Fibroblast of lung (primary cell): Measurements from ENCODE around the gene MPC2.

Experiments used
- EZH2 ChIP-seq: IDR thresholded peaks from 2 replicates; pipeline ENCODE4 v1.5.1; 2012; ENCODE audit warnings: low read length, control low read depth, mild to moderate bottlenecking; ENCODE audit errors: missing control alignments
- TF ChIP-seq, protein P1 (sequence below), 2 donors: IDR thresholded peaks in 1 of 2; conservative IDR thresholded peaks in 1 of 2; 1 replicate in 1 of 2; 2 replicates in 1 of 2; pipeline ENCODE4 v1.5.1; 2011 to 2012; ENCODE audit warnings: low read length in 2 of 2, control low read depth in 1 of 2, inconsistent platforms in 1 of 2, low read depth in 1 of 2, mild to moderate bottlenecking in 1 of 2

DNA sequence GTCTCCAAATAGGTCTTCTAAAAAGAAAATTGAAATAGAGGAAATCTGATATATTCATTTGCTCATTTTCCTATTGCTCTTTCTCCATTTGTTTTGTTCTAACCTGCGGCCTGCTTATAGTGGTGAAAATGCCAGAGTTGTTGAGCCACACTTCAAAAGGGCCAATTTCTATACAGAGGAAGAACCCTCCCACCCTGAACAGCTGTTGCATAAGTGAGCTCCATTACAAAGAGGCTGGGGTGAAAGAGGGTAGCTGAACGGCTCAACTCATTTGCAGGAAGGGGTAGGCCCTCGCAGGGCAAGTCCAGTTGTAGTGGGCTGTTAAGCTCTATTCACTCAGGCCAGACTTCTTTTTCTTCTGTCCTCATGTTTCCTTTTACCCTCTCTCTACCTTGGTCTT is 31.7 kb downstream of the MPC2 start:
- TF ChIP-seq, protein P1, sequence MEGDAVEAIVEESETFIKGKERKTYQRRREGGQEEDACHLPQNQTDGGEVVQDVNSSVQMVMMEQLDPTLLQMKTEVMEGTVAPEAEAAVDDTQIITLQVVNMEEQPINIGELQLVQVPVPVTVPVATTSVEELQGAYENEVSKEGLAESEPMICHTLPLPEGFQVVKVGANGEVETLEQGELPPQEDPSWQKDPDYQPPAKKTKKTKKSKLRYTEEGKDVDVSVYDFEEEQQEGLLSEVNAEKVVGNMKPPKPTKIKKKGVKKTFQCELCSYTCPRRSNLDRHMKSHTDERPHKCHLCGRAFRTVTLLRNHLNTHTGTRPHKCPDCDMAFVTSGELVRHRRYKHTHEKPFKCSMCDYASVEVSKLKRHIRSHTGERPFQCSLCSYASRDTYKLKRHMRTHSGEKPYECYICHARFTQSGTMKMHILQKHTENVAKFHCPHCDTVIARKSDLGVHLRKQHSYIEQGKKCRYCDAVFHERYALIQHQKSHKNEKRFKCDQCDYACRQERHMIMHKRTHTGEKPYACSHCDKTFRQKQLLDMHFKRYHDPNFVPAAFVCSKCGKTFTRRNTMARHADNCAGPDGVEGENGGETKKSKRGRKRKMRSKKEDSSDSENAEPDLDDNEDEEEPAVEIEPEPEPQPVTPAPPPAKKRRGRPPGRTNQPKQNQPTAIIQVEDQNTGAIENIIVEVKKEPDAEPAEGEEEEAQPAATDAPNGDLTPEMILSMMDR (conservative IDR thresholded peaks at IDR 0.05 in 1 of 2, IDR thresholded peaks at IDR 0.05 in 1 of 2; ENCODE audit: low read depth in 1 of 2, low read length in 2 of 2), result no peak
- TF ChIP-seq EZH2, result no peak
